Heart left ventricle (tissue), 16 donors: ENCODE measurements around the gene APC2. TPM values are rescaled to one million over a fixed set of nuclear protein-coding genes. Genes with fewer than 3 reads are reported as not detected.

Experiments used
- ATAC-seq, 4 donors: fragments of 200-7000 bp; cut with Tn5 transposase; one replicate each; pipeline ENCODE4 v1.9.1; 2020 to 2022; ENCODE audit warnings: moderate library complexity in 4 of 4, mild to moderate bottlenecking in 3 of 4, moderate number of reproducible peaks in 1 of 4
- DNase-seq, 5 donors: peaks; one replicate each; pipeline ENCODE4 v3.0.0-alpha.2; 2020
- H3K27ac ChIP-seq, 12 donors: fragments of 200-600 bp; sonication (generic) in 4 of 12; one replicate each; pipeline versions ENCODE4 v1.5.0 to v1.8.0; 2016 to 2022; ENCODE audit warnings: mild to moderate bottlenecking in 2 of 12
- H3K27me3 ChIP-seq, 9 donors: fragments of 200-600 bp; sonication (generic) in 2 of 9; one replicate each; pipeline versions ENCODE4 v1.5.1 to v1.8.0; 2016 to 2022; ENCODE audit warnings: mild to moderate bottlenecking in 3 of 9
- H3K36me3 ChIP-seq, 9 donors: fragments of 200-600 bp; sonication (generic) in 2 of 9; one replicate each; pipeline versions ENCODE4 v1.5.0 to v1.8.0; 2018 to 2022; ENCODE audit warnings: mild to moderate bottlenecking in 2 of 9
- H3K4me1 ChIP-seq, 12 donors: fragments of 200-600 bp; sonication (generic) in 4 of 12; one replicate each; pipeline versions ENCODE4 v1.5.0 to v1.8.0; 2016 to 2022; ENCODE audit warnings: mild to moderate bottlenecking in 3 of 12
- H3K4me3 ChIP-seq, 12 donors: fragments of 200-600 bp; sonication (generic) in 4 of 12; one replicate each; pipeline versions ENCODE4 v1.5.0 to v1.8.0; 2017 to 2022; ENCODE audit warnings: mild to moderate bottlenecking in 9 of 12, moderate library complexity in 4 of 12
- H3K9me3 ChIP-seq, 12 donors: fragments of 200-600 bp; sonication (generic) in 4 of 12; one replicate each; pipeline versions ENCODE4 v1.5.0 to v1.8.0; 2016 to 2022; ENCODE audit warnings: mild to moderate bottlenecking in 1 of 12
- CTCF ChIP-seq, 12 donors: fragments of 200-600 bp; sonication (generic) in 4 of 12; IDR thresholded peaks; one replicate each; pipeline versions ENCODE4 v1.5.0 to v1.8.0; 2018 to 2022; ENCODE audit warnings: antibody characterized with exemption in 12 of 12, mild to moderate bottlenecking in 5 of 12
- POLR2A ChIP-seq, 2 donors: fragments of 450-650 bp; IDR thresholded peaks; one replicate each; pipeline ENCODE4 v1.6.1; 2017; ENCODE audit warnings: antibody characterized with exemption in 2 of 2, mild to moderate bottlenecking in 2 of 2, moderate library complexity in 2 of 2
- WGBS, 4 donors: extraction: QIAGEN DNeasy Blood & Tissue Kit in 2 of 4; methylation state at CpG; one replicate each; pipeline versions ENCODE4 v1.1.5 to v1.1.7; 2013 to 2018; 5-methylcytosine and 5-hydroxymethylcytosine counted together
- intact Hi-C, 10 donors: fragments of 100-400 bp; cut with DNase I; formaldehyde crosslinking; loops; one replicate each; pipeline versions ENCODE4 v1.11.1 to v1.14.2; 2022
- polyA plus RNA-seq, 2 donors: library from polyadenylated mRNA; stranded (reverse); fragments of 200-250 nt; gene quantifications; one replicate each; pipeline ENCODE4 v1.2.3, GENCODE V29; 2013
- total RNA-seq, 9 donors: library from RNA; depleted of rRNA in 2 of 9; stranded (reverse); fragments of >200 nt in 2 of 9; fragmentation: NEBNext Ultra II Directional in 3 of 9; extraction: Animal tissue kit (Norgen Biotek cat#: 25700) in 3 of 9; gene quantifications; one replicate each; pipeline versions ENCODE4 v1.1.0 to v1.2.4, GENCODE V29; 2016 to 2023
- donor health status: ischemic (EF 13 %, LVEDD 7.1; RV severe dilation, severe dysfunction).
- donor health status: healthy with polysubstance abuse.
- donor health status: DM: no; HTN: yes; CAD: no.
- donor health status: DM: no; HTN: no; CAD: no.
- donor health status: ischemic (EF 25% LVEDD 6.9; RV normal size, moderate dysfunction).
- donor health status: ischemic (EF 25% LVEDD 5.7; RV mildly dilated, moderate dysfunction).
- donor health status: healthy.
- donor health status: DM: yes; HTN: yes; CAD: no.
- donor health status: ischemic (EF 35%, LVEDD 5.7; RV mildly dilated, moderate dysfunction).
- donor health status: nonischemic (EF 11% LVEDD 7.7; RV severe dilation, severe dysfunction).
- donor health status: DM: yes; HTN: yes; CAD: no.
- donor health status: PGD.
- donor health status: ischemic (EF 29% LVEDD 5.4; RV normal size, mild dysfunction).
- donor health status: nonischemic (EF 23%, LVEDD 6.1; RV moderate dilation, normal function).

Gene APC2
- total and polyA plus RNA-seq, 11 donors: 0.04 to 0.72 (median 0.11) TPM; not detected in 1

GRCh38 chr19:1467490-1468273, 17.8 kb downstream of the APC2 start:
- H3K27ac ChIP-seq: no peak overlapping the region
- H3K9me3 ChIP-seq: no peaks in the 10 kb centered on the region
- ATAC-seq: no peak
- H3K36me3 ChIP-seq: no peaks in the 10 kb centered on the region
- peak in 3 of 5 donors; percentile 8 to 66 (median 19) for DNase-seq
- H3K4me3 ChIP-seq: peak overlapping the region in 9 of 12 donors; percentile 10 to 66 (median 31)
- no peak for TF ChIP-seq POLR2A (IDR thresholded peaks at IDR 0.05)
- no peak for TF ChIP-seq CTCF (IDR thresholded peaks at IDR 0.05)
- intact Hi-C loops: no loop called here
- 2 to 13% (median 3%) methylated on average over 35 to 92 of the region's 92 CpGs for WGBS, 4 donors
- peaks cover 20 to 77% (median 54%) of the 10 kb centered on the region in 12 donors for H3K4me1 ChIP-seq
- peaks cover 31 to 83% (median 59%) of the 10 kb centered on the region in 9 donors for H3K27me3 ChIP-seq

GRCh38 chr19:1468274-1468820, 18.4 kb downstream of the APC2 start:
- DNase-seq (peak in 1 of 5 donors; percentile 19), ATAC-seq (no peak)
- peaks cover 20 to 80% (median 54%) of the 10 kb centered on the region in 12 donors for H3K4me1 ChIP-seq
- TF ChIP-seq CTCF (IDR thresholded peaks at IDR 0.05): no peak
- no peak for TF ChIP-seq POLR2A (IDR thresholded peaks at IDR 0.05)
- intact Hi-C loops: no loop called here
- H3K27ac ChIP-seq: no peak overlapping the region
- WGBS, 4 donors: 1 to 6% (median 5%) methylated on average over 14 to 49 of the region's 49 CpGs
- no peaks in the 10 kb centered on the region for H3K9me3 ChIP-seq
- H3K36me3 ChIP-seq: no peaks in the 10 kb centered on the region
- H3K4me3 ChIP-seq: peak overlapping the region in 10 of 12 donors; percentile 18 to 66 (median 40)
- peaks cover 31 to 90% (median 61%) of the 10 kb centered on the region in 9 donors for H3K27me3 ChIP-seq

GRCh38 chr19:1468821-1469254, 18.9 kb downstream of the APC2 start:
- WGBS, 4 donors: 0 to 3% (median 2%) methylated on average over 1 to 47 of the region's 47 CpGs
- TF ChIP-seq CTCF (IDR thresholded peaks at IDR 0.05) (no peak), POLR2A (IDR thresholded peaks at IDR 0.05) (no peak)
- H3K4me3 ChIP-seq: peak overlapping the region in 11 of 12 donors; percentile 18 to 66 (median 41)
- DNase-seq (peak in 1 of 5 donors; percentile 38), ATAC-seq (peak in 1 of 4 donors; percentile 3)
- intact Hi-C loops: no loop called here
- peaks cover 20 to 83% (median 56%) of the 10 kb centered on the region in 12 donors for H3K4me1 ChIP-seq
- no peaks in the 10 kb centered on the region for H3K36me3 ChIP-seq
- H3K9me3 ChIP-seq: no peaks in the 10 kb centered on the region
- no peak overlapping the region for H3K27ac ChIP-seq
- peaks cover 31 to 91% (median 61%) of the 10 kb centered on the region in 9 donors for H3K27me3 ChIP-seq
